T follicular helper cell (primary cell): ENCODE results near the gene CDKN2B.

Experiments used
- DNase-seq: peaks from one replicate; pipeline ENCODE4 v3.0.0-alpha.2; 2020; ENCODE audit warnings: low read depth

The CDKN2B gene

DNA sequence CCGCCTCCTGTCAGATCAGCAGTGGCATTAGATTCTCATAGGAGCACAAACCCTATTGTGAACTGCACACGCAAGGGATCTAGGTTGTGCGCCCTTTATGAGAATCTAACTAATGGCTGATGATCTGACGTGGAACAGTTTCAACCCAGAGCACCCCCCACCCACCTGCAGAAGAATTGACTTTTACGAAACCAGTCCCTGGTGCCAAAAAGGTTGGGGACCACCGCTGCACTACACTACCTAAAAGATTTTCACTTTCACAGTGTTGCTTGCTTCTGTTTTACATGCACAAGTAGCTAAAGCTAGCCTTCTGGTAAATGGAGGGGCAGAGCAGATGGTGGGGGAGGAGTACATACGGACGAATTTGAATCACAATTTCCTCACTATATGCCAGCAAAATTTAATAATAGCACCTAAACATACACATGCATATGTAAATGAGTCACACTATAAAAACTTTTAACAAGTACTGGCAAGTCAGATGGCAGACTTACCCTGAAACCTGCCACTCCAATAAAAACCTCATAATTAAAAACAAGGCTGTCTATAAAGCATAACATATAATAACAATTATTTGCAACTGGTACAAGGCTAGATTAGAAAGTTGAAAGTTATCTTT, 24.0 kb upstream of the CDKN2B start:
- no peak for DNase-seq

DNA sequence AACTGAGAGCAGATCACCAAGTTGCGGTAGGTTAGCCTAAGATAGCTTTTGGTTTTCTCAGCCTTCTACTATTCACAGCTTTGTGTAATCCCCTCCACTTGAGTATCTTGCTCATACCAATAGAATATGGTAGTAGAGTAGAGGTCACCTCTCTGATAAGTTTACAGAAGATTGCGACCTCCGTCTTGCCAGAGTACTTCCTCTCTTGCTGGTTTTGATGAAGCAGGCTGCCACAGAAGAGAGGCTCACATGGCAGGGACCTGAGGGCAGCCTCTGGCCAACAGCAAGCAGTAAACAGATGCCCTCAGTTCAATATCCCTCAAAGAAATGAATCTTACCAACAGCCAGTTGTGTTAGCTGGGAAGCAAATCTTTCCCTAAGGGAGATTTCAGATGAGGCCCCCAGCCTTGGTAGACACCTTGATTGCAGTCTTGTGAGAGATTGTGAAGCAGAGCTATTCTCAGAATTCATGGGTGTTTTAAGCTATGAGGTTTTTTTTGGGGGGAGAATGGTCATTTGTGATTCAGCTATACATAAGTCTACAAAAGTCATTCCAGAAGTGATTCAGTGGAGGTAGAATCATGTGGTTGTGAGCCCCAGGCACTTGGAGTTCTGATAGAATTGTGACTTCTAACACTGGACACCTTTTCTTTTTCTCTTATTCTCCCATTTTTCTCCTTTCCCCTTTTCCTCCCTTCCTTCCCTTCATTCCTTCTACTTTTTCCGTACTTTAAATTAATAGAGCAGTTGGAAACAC, 22.7 kb upstream of the CDKN2B start:
- DNase-seq, result no peak

DNA sequence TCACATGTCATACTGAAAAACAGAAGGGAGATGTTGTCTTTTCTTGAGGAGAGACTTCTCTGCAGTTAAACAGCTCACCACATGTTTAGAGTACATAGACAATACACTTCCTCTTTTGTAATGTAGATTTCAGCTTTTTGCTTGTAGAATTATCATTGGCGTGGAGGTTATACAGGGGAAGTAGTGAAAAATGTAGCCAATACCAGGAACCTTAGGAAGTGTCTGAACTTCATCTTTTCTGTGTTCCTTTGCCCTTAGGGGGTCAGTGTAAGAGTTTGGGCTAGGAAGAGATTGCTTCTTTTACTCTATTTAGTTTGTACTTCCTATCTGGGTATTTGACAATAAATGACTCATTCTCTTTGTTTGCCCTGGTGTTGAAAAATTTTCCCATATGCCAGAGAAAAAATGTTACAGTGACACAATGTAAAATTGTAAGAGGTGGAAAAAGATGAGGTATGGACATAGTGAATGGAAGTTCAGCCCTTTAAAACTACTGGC, 21.0 kb upstream of the CDKN2B start:
- DNase-seq, result no peak

DNA sequence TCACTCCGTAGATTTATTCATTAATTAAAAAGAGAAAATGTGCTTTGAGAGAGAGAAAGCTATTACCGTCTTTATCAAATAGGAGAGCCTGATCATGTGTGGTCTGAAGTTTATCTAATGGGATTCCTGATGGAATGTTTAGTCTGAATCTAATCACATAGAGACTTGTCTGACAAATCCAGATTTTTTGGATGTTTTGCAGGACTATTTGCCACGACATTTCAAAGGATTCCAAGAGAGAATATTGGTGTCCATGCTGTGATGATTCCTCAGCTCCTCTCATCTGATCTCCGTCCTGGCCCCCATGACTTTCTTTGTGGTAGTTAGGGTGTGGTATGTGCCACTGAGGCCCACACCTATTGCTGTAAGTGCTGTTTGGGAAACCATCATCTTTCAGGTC, 20.1 kb upstream of the CDKN2B start:
- DNase-seq, result no peak

DNA sequence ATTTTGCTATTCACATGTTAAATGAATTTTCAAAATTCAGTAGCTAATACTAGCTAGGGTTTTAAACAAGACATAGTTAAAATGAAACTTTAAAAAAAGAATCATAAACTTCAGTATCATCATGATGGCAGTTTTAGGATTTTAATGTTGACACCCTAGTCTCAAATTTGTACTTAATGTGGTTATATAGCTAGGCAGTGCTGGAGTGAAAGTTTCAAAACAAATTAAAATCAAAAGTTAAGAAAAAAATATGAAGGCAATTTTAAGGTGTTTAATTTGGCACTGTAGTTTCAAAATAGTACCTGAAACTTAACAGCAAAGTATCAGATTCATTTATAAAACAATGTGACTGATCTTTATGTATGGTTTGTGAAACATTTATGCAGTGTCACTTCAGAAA, 19.3 kb upstream of the CDKN2B start:
- no peak for DNase-seq

DNA sequence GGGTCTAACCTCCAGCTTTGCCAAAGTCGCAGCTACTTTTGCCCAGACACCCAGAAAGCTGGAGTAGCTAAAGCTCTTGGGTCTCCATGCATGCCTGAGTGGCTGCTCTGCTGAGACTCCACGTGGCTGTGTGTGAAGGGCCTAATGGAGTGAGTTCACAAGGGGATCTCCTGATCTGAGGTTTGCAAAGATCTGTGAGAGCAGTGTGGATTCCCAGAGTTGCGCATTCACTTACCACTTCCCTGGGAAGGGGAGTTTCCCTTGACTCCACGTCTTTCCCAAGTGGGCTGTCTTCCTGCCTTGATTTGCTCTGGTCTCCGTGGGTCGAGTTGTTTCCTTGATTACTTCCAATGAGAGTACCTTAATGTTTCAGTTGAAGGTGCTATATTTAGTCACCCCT, 17.6 kb upstream of the CDKN2B start:
- no peak for DNase-seq

DNA sequence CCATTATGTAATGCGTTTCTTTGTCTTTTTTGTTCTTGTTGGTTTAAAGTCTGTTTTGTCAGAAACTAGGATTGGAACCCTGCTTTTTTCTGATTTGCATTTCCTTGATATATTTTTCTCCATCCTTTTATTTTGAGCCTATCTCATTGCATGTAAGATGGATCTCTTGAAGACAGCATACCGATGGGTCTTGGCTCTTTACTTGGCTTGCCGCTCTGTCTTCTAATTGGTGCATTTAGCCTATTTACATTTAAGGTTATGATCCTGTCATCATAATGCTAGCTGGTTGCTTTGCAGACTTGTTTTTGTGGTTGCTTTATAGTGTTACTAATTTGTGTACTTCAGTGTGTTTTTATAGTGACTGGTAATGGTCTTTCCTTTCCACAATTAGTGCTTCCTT, 13.3 kb upstream of the CDKN2B start:
- DNase-seq, result no peak

DNA sequence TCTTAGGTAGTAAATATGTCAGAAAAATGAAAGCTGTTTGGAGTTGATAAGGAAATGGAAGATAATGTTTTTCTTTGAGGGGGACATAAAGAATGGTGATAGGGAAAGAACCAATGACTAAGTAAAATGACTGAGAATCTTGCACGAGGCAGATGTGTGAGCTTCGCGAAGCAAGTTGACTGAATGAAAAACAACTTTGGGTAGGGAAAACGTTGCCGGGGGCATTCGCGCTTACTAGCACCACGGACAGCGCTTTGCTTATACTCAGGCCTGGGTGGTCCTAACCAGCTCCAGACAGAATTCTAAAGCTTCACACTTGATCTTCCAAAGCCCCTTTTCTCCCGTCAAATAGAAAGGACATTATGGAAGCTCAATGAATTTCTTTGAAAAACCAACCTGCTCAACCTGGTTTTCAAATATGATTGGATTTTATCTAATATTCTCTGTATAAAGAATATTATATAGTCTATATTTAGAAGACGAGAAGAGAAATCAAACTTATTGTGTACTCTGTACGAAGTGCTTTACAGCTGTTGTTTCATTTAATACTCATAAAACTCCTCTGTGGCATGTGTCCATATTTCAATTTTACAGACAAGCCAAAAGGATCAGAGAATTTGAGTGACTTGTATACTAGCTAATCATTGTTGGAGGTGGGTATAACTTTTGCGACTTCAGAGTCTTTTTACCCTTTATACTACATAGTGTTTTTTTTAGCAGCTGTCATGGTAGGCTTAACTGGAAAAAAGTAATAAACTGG, 1.9 kb upstream of the CDKN2B start:
- DNase-seq, result no peak

DNA sequence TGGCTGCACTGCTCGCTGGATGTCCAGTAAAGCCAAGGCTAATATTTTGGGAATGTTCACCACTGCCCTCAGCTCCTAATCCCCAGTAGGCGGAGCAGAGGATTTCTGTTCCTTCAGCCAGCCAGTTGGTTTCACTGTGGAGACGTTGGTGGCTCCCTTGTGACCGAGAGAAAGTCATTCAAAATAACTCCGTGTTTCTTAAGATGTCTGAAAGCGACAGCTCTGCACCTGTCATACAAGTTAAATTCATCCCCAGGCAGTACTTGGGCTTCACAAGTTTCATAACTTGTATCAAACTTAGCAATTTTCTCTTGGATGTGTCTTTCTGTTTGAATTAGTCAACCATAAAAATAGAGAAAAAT, 382 bp upstream of the CDKN2B start:
- DNase-seq, result no peak

DNA sequence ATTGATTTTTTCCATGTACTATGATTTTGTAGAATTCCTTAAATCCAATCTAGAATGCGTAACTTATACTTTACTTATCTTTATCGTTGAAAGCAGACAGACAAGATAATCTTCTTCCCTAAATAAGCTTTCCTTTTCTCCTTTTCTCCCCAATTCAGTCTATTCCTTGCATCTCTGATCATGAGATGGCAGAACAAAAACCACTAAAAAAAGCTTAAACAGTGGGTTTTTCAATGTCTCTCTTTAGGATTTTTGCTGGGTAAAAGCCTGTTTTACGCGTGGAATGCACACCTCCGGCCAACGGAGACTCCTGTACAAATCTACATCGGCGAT, 755 bp downstream of the CDKN2B start:
- no peak for DNase-seq

DNA sequence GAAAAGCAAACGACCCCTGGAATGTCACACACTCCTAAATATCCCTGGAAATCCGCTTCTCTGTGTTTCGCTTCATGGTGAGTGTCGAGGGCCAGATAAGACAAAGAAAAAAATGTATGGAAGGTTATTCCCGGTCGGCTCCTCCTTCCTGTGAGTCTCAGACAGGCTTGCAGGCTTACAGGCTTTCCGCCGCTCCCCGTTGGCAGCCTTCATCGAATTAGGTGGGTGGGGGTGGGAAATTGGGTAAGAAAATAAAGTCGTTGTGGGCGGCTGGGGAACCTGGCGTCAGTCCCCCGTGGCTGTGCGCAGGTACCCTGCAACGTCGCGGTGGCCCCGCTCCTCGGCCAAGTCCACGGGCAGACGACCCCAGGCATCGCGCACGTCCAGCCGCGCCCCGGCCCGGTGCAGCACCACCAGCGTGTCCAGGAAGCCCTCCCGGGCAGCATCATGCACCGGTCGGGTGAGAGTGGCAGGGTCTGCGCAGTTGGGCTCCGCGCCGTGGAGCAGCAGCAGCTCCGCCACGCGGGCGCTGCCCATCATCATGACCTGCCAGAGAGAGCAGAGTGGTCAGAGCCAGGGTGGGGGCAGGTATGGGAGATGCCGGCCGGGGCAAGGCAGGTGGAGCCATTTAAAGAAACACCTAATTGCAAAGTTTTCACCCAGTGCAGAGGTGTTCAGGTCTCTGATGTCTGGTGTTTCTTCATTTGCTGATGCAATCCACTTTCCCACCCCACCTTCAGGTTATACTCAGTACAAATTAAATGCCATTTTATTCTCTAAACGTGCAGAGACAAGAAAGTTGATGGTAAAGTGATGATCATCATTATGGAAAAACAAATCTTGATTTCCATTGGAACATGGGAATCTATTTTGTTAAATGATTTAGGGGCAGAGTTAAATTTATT, 3.2 kb downstream of the CDKN2B start:
- no peak for DNase-seq

DNA sequence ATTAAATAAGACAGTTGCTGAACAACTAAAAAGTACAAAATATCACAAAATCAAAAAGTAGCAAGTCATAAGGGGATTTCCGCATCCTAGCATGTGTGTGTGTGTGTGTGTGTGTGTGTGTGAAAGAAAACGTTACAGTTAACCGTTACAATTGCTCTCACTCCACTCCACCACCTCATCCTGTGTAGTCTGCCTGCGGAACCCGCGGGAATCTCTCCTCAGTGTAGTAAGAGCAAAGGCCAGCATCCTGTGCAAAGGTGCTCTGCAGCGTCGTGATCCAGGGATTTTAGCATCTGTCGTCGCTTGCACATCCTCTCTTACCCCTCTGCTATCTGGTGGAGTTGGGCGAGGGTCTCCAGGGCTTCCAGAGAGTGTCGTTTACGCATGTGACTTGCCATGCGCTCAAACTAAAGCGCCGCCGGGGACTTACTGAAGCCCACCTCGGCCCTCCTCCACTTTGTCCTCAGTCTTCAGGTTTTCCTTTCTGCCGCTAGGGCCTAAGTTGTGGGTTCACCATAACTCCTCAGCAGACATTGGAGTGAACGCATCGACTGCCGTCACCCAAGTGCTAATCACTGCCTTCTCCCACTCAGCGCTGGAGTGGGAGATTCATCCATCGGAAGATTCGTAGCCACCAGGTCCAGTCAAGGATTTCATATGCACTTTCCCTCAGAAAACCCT, 3.9 kb downstream of the CDKN2B start:
- no peak for DNase-seq

DNA sequence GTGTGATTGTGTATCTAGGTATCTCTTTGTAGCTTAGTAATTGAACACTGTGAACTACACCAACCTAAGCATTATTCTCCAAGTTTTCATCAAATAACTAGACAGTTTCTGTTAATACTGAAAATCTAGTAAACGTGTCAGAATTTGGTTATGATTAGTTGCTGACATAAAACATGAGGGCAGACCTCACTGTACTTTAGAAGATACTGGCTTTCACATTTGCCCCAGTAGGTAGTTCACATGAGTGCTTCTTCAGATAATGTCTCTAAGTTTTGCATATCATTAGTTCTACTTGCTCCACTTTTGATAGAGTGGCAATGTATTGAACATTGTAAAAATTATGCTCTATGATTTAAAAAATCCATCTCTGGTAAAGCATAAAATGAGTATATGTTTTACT, 7.1 kb downstream of the CDKN2B start:
- no peak for DNase-seq

DNA sequence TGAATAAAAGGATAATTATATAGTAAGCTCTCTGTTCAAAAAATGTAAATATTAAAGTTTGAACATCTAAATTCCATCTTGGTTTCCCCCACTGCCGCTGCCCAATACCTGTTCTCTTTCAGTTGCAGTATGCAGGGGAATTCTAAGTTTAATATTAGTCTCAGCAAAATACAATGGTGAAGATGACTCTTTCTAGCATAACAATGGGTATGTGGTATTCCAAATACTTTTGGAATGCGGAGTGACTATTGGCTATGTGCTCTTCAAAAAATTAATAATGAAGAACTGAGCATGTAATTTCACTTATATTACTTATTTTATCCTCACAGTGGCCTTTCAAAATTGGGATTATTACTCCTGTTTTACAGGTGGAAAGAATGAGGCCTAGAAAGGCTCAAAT, 11.1 kb downstream of the CDKN2B start:
- DNase-seq, result no peak

DNA sequence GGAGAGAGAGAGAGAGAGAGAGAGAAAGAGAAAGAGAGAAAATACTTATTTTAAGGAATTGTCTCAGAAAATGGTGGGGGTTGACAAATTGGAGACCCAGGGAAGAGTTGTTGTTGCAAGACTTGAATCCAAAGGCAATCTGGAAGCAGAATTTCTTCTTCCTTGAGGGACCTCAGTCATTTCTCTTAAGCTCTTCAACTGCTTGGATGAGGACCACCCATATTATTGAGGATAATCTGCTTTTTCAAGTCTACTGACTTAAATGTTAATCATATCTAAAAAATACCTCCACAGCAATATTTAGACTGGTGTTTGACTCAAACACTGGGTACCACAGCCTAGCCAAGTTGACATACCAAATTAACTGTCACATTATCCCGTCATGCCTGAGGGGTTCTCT, 11.6 kb downstream of the CDKN2B start:
- DNase-seq, result no peak

DNA sequence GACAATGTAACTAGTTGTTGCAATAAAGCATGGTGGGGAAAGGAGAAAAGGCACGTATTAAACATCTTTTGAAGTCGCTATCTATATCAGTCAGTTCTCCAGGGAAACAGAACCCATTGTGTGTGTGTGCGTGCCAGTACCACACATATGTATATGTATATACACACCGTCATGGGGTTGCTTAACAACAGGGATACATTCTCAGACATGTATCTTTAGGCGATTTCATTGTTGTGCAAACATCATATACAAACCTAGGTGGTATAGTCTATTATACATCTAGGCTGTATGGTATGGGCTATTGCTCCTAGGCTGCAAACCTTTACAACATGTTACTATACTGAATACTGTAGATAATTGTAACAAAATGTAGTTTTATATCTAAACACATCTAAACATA, 12.2 kb downstream of the CDKN2B start:
- DNase-seq, result no peak

DNA sequence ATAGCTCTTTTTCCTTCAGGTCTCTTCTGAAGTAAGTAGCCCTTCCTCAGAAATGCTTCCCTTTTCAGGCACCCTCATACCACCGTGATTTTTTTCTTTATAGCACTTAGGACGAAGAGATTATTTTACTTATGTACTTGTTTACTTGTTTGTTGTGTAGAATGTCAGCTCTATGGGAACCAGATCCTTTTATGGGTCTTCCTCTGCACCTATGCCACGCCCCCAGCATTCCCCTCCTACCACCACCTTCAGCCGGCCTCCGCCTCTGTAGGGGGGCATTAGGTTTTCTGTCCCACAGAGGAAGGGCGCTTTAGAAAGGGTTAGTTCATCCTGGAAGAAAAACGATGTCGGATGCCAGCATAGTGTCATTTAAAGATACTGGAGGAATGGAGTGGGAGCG, 12.7 kb downstream of the CDKN2B start:
- no peak for DNase-seq

DNA sequence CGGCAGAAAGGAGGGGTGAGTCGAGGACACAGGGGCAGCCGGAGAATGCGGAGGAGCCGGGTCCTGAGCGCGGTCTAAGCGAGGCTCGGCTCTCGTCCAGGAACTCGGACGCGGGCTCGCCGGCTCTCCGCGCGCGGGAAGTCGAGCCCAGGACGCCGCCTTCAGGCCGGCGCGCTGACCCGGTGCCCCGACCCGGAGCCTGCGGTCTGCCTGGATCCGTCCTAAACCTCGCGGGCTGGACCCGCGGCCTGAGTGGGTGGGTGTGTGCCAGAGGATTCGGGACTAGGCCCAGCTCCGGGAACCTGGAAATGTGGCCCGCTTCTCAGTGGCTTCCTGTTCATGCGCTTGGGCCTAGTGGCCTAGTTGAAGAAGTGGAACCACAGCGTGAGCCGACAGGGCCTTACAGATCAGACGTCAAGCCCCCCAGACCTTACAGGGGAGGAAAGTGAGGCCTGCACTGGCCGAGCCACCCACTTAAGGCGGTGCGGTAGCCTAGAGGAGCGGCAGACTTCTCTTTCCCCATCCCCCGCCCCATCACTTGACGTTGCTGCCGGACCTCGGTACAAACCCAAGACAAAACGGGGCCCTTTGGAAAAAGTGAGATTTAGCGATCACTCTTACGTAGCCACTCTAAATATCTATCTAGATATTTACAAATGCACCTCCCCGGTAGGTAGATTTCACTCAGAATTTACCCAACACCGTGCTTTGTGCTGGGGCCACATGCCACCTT, 13.3 kb downstream of the CDKN2B start:
- no peak for DNase-seq

DNA sequence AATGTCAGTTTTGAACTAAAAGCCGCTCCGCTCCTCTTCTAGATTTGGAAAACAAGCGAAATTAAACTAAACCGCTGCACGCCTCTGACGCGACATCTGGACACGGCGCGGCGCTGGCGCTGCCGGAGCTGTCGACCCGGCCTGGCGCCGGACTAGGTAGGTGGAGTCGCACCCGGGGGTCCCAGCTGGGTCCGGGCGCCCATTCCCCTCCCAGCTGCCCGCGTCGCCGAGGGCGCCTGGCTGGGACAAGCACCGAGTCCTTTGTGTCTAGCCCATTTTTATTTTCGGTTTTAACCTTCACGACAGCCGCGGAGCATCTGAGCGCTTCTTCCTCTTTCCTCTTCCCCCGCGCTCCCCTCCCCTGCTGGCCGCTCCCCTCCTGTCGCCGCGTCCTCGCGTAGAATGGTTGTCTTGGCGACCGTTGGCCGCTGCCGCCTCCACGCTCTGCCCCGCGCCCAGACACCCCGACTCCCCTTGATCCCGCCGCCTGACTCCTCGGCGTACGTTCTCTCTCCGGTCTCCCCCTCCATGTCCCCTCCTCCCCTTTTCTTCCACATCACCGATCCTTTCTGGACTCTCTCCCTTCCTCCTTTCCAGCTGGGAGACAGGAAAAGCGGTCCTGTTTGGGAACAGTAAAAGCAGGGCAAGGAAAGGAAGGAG, 14.0 kb downstream of the CDKN2B start:
- peak; percentile 63 for DNase-seq

DNA sequence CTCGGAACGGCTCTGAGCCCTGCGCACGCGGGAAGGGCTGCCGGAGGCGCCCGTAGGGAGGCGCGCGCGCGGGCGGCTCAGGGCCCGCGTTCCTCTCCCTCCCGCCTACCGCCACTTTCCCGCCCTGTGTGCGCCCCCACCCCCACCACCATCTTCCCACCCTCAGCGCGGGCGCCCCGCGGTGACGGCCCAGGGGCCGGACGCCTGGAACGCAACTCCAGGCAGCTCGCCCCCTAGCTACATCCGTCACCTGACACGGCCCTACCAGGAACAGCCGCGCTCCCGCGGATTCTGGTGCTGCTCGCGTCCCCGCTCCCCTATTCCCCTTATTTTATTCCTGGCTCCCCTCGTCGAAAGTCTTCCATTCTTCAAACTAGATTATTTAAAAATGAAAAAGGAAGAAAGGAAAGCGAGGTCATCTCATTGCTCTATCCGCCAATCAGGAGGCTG, 14.5 kb downstream of the CDKN2B start, which contains the start of gene CDKN2B-AS1:
TSS of gene CDKN2B-AS1 (plus strand) at position 236 of the 450 bp plus-strand sequence.
- DNase-seq, result no peak
